Neural cell (in vitro differentiated cells): ENCODE data around the gene NFE2L3. TPM values are rescaled to one million over a fixed set of nuclear protein-coding genes. Genes with fewer than 3 reads are reported as not detected.
A peak's percentile ranks its signal among the peaks of the same experiment; 100 is the strongest.

Experiments used
- H2AFZ ChIP-seq: fragments of 200-600, 300-800 bp; sonication (generic), shearing (Covaris generic); 2 replicates; pipeline ENCODE4 v1.6.0; 2014; ENCODE audit warnings: low read depth, mild to moderate bottlenecking, antibody characterized with exemption, low read length, moderate library complexity
- H3F3A ChIP-seq: fragments of 200-600 bp; shearing (Covaris generic); 2 replicates; pipeline ENCODE4 v1.6.1; 2016; ENCODE audit warnings: mild to moderate bottlenecking, moderate library complexity, mixed read lengths, antibody characterized with exemption, low read length; ENCODE audit not compliant: insufficient read depth, poor library complexity, severe bottlenecking
- H3K27ac ChIP-seq: fragments of 200-600, 300-800 bp; sonication (generic), shearing (Covaris generic); 2 replicates; pipeline ENCODE4 v1.5.1; 2014; ENCODE audit warnings: mild to moderate bottlenecking, low read length, moderate library complexity
- H3K27me3 ChIP-seq: fragments of 300-800, 200-600 bp; sonication (generic), shearing (Covaris generic); 2 replicates; pipeline ENCODE4 v1.6.0; 2014; ENCODE audit warnings: mild to moderate bottlenecking, low read depth, low read length, moderate library complexity; ENCODE audit not compliant: insufficient read depth
- H3K36me3 ChIP-seq: fragments of 300-800, 200-600 bp; sonication (generic), shearing (Covaris generic); 2 replicates; pipeline ENCODE4 v1.5.1; 2014; ENCODE audit warnings: mild to moderate bottlenecking, antibody characterized with exemption, low read length, moderate library complexity; ENCODE audit not compliant: insufficient read depth
- H3K4me2 ChIP-seq: fragments of 300-800, 200-600 bp; sonication (generic), shearing (Covaris generic); 2 replicates; pipeline ENCODE4 v1.6.0; 2014; ENCODE audit warnings: mild to moderate bottlenecking, low read length
- H3K4me3 ChIP-seq: fragments of 300-800, 200-600 bp; sonication (generic), shearing (Covaris generic); 2 replicates; pipeline ENCODE4 v1.5.1; 2014; ENCODE audit warnings: mild to moderate bottlenecking, low read length, moderate library complexity
- H3K79me2 ChIP-seq: fragments of 200-600 bp; shearing (Covaris generic); replicated peaks from 2 replicates; pipeline ENCODE4 v1.6.0; 2014; ENCODE audit warnings: mild to moderate bottlenecking, low read length, moderate library complexity; ENCODE audit not compliant: insufficient read depth
- H3K9ac ChIP-seq: fragments of 300-800, 200-600 bp; sonication (generic), shearing (Covaris generic); 2 replicates; pipeline ENCODE4 v1.6.1; 2016; ENCODE audit warnings: mild to moderate bottlenecking, low read length, mixed read lengths
- H3K9me2 ChIP-seq: fragments of 200-600 bp; shearing (Covaris generic); 2 replicates; pipeline ENCODE4 v1.6.1; 2016; ENCODE audit warnings: mild to moderate bottlenecking, low read length, mixed read lengths; ENCODE audit not compliant: insufficient read depth
- H3K9me3 ChIP-seq: fragments of 200-600, 300-800 bp; sonication (generic), shearing (Covaris generic); 2 replicates; pipeline ENCODE4 v1.6.1; 2016; ENCODE audit warnings: mild to moderate bottlenecking, mixed run types, low read length, moderate library complexity, mixed read lengths
- H4K20me1 ChIP-seq: fragments of 200-600 bp; shearing (Covaris generic); 2 replicates; pipeline ENCODE4 v1.6.1; 2016; ENCODE audit warnings: mild to moderate bottlenecking, mixed run types; ENCODE audit not compliant: insufficient read depth
- CTCF ChIP-seq: fragments of 450-650 bp; IDR thresholded peaks from 2 replicates; pipeline ENCODE4 v1.5.1; 2014; ENCODE audit warnings: antibody characterized with exemption, mild to moderate bottlenecking, moderate library complexity; ENCODE audit not compliant: poor library complexity, severe bottlenecking
- EP300 ChIP-seq: fragments of 450-650 bp; conservative IDR thresholded peaks from 2 replicates; pipeline ENCODE4 v1.6.1; 2014; ENCODE audit warnings: antibody characterized with exemption, mild to moderate bottlenecking, moderate library complexity; ENCODE audit not compliant: poor library complexity, severe bottlenecking
- EZH2 ChIP-seq: fragments of 200-600, 300-800 bp; shearing (Covaris generic), sonication (generic); IDR thresholded peaks from 2 replicates; pipeline ENCODE4 v1.6.1; 2014; ENCODE audit warnings: antibody characterized with exemption, low read length, borderline replicate concordance, mild to moderate bottlenecking; ENCODE audit not compliant: insufficient read depth, poor library complexity, severe bottlenecking
- MXI1 ChIP-seq: fragments of 450-650 bp; conservative IDR thresholded peaks from 2 replicates; pipeline ENCODE4 v1.6.1; 2014; ENCODE audit warnings: antibody characterized with exemption, mild to moderate bottlenecking; ENCODE audit not compliant: poor library complexity, severe bottlenecking
- POLR2AphosphoS5 ChIP-seq: IDR thresholded peaks from 2 replicates; pipeline ENCODE4 v1.6.1; 2012
- RAD21 ChIP-seq: fragments of 450-650 bp; conservative IDR thresholded peaks from 2 replicates; pipeline ENCODE4 v1.6.1; 2014; ENCODE audit warnings: antibody characterized with exemption, mild to moderate bottlenecking, moderate library complexity
- SMC3 ChIP-seq: fragments of 450-650 bp; conservative IDR thresholded peaks from 2 replicates; pipeline ENCODE4 v1.6.1; 2014; ENCODE audit warnings: antibody characterized with exemption, mild to moderate bottlenecking, moderate library complexity; ENCODE audit not compliant: poor library complexity
- TAF1 ChIP-seq: IDR thresholded peaks from 2 replicates; pipeline ENCODE4 v1.6.1; 2012; ENCODE audit warnings: low read depth
- polyA plus RNA-seq: library from polyadenylated mRNA; depleted of rRNA; stranded (reverse); fragments of >200 nt; gene quantifications from 2 replicates; pipeline ENCODE4 v1.2.3, GENCODE V29; 2014
- TF ChIP-seq, protein P1 (sequence below): IDR thresholded peaks from 2 replicates; pipeline ENCODE4 v1.6.1; 2012; ENCODE audit warnings: borderline replicate concordance

The NFE2L3 gene
- polyA plus RNA-seq, 1 donor from 2014 or later, result 2.9 TPM

GRCh38 chr7:26202019-26202990 is 50.3 kb downstream of the NFE2L3 start:
- Histone ChIP-seq H3K27me3 (no peaks in the 10 kb centered on the region), H2AFZ (peak overlapping the region; percentile 59), H3K27ac (peak overlapping the region; percentile 98), H3K4me2 (peak overlapping the region; percentile 75), H3K79me2 (peaks cover 83% of the 10 kb centered on the region), H4K20me1 (peaks cover 21% of the 10 kb centered on the region), H3F3A (peaks cover 4% of the 10 kb centered on the region), H3K9ac (peak overlapping the region; percentile 99), H3K36me3 (peaks cover 8% of the 10 kb centered on the region), H3K9me3 (no peaks in the 10 kb centered on the region), H3K9me2 (no peaks in the 10 kb centered on the region), H3K4me3 (peak overlapping the region; percentile 90)
- TF ChIP-seq MXI1, result no peak
- TF ChIP-seq EP300, result no peak
- TF ChIP-seq, protein P1, sequence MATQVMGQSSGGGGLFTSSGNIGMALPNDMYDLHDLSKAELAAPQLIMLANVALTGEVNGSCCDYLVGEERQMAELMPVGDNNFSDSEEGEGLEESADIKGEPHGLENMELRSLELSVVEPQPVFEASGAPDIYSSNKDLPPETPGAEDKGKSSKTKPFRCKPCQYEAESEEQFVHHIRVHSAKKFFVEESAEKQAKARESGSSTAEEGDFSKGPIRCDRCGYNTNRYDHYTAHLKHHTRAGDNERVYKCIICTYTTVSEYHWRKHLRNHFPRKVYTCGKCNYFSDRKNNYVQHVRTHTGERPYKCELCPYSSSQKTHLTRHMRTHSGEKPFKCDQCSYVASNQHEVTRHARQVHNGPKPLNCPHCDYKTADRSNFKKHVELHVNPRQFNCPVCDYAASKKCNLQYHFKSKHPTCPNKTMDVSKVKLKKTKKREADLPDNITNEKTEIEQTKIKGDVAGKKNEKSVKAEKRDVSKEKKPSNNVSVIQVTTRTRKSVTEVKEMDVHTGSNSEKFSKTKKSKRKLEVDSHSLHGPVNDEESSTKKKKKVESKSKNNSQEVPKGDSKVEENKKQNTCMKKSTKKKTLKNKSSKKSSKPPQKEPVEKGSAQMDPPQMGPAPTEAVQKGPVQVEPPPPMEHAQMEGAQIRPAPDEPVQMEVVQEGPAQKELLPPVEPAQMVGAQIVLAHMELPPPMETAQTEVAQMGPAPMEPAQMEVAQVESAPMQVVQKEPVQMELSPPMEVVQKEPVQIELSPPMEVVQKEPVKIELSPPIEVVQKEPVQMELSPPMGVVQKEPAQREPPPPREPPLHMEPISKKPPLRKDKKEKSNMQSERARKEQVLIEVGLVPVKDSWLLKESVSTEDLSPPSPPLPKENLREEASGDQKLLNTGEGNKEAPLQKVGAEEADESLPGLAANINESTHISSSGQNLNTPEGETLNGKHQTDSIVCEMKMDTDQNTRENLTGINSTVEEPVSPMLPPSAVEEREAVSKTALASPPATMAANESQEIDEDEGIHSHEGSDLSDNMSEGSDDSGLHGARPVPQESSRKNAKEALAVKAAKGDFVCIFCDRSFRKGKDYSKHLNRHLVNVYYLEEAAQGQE, result peak; percentile 13
- no peak for TF ChIP-seq RAD21
- peak; percentile 17 for TF ChIP-seq POLR2AphosphoS5

GRCh38 chr7:26203016-26203415 is 51.0 kb downstream of the NFE2L3 start:
- H4K20me1 ChIP-seq, result peaks cover 16% of the 10 kb centered on the region
- H3K27ac ChIP-seq, result peak overlapping the region; percentile 98

More at GRCh38 chr7:26203016-26203415, 51.0 kb downstream of the NFE2L3 start:
- H3K27me3 ChIP-seq, result no peaks in the 10 kb centered on the region
- H3F3A ChIP-seq, result peaks cover 4% of the 10 kb centered on the region
- H3K4me2 ChIP-seq, result peak overlapping the region; percentile 75
- H3K9me3 ChIP-seq, result no peaks in the 10 kb centered on the region
- H3K79me2 ChIP-seq, result peaks cover 79% of the 10 kb centered on the region
- H3K9me2 ChIP-seq, result no peaks in the 10 kb centered on the region
- TF ChIP-seq EP300, result no peak
- no peak for TF ChIP-seq RAD21
- no peak for TF ChIP-seq TAF1
- TF ChIP-seq EZH2, result no peak
- TF ChIP-seq CTCF, result no peak
- TF ChIP-seq, protein P1, result no peak
- no peak for TF ChIP-seq POLR2AphosphoS5
- TF ChIP-seq MXI1, result no peak
- TF ChIP-seq SMC3, result no peak
- H2AFZ ChIP-seq, result no peak overlapping the region
- H3K9ac ChIP-seq, result peak overlapping the region; percentile 99
- peaks cover 12% of the 10 kb centered on the region for H3K36me3 ChIP-seq
- H3K4me3 ChIP-seq, result peak overlapping the region; percentile 90
